ENCODE results near the gene TRMT6. TPM values are rescaled to one million over a fixed set of nuclear protein-coding genes. Genes with fewer than 3 reads are reported as not detected.

TRMT6 gene
- total and polyA plus RNA-seq, 4 donors, result 3.1 to 6.2 (median 4.0) TPM

GRCh38 chr20:5977975-5978374, 27.6 kb upstream of the TRMT6 start (continued):
- no peak for TF ChIP-seq GABPA (IDR thresholded peaks at IDR 0.05 in 1 of 2, conservative IDR thresholded peaks at IDR 0.05 in 1 of 2)
- TF ChIP-seq TAF1 (conservative IDR thresholded peaks at IDR 0.05), result no peak

DNA sequence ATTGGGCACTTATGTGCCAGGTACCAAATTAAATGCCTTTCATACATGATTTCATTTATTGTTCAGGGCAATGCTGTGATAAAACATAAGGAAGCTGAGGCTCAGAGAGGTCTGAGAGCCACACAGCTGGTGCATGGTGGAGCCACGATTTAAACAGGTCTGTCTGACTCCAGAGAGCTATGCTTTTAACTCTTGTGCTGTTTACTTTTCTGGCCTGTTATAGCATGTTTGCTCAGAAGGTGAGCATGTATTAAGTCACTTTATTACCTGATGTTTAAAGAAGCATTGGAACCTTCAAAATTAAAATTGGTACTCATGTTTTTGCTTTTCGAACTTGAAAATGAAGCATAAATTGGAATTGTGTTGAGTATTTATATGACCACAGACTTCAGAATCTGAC, 26.9 kb upstream of the TRMT6 start:
- no peaks in the 10 kb centered on the region for H3K27me3 ChIP-seq (ENCODE audit: control insufficient read depth in 4 of 4, insufficient read depth in 4 of 4, low read length in 3 of 4)
- no peak overlapping the region for H3K27ac ChIP-seq (ENCODE audit: low read depth in 1 of 2, low read length in 2 of 2)
- H3K9ac ChIP-seq (ENCODE audit: low read depth in 1 of 2, low read length in 2 of 2), result no peak overlapping the region
- no peak for DNase-seq (ENCODE audit: low spot score)
- peaks cover 0 to 2% (median 2%) of the 10 kb centered on the region in 4 donors for H3K36me3 ChIP-seq (ENCODE audit: control insufficient read depth in 4 of 4, insufficient read depth in 3 of 4, low read depth in 1 of 4, low read length in 3 of 4)
- TF ChIP-seq JUND (IDR thresholded peaks at IDR 0.05) (no peak), YY1 (IDR thresholded peaks at IDR 0.05) (no peak), HNF4G (IDR thresholded peaks at IDR 0.05) (no peak)
- H3K9me3 ChIP-seq (ENCODE audit: control insufficient read depth in 4 of 4, low read length in 3 of 4), result no peaks in the 10 kb centered on the region
- H3K4me1 ChIP-seq (ENCODE audit: control insufficient read depth in 4 of 4, insufficient read depth in 4 of 4, low read length in 3 of 4), result peaks cover 3 to 17% (median 11%) of the 10 kb centered on the region in 4 donors
- no peak overlapping the region for H3K4me3 ChIP-seq (ENCODE audit: low read depth in 1 of 3, low read length in 3 of 3)
- WGBS, result 69% methylated on average over 2 of the region's 2 CpGs

- no peak overlapping the region for H3K4me3 ChIP-seq (ENCODE audit: low read depth in 1 of 3, low read length in 3 of 3)
- H3K4me1 ChIP-seq (ENCODE audit: control insufficient read depth in 4 of 4, insufficient read depth in 4 of 4, low read length in 3 of 4), result peaks cover 3 to 11% (median 8%) of the 10 kb centered on the region in 4 donors
- H3K9me3 ChIP-seq (ENCODE audit: control insufficient read depth in 4 of 4, low read length in 3 of 4), result no peaks in the 10 kb centered on the region
- 91% methylated on average over 2 of the region's 2 CpGs for WGBS
- no peak for DNase-seq (ENCODE audit: low spot score)
- no peaks in the 10 kb centered on the region for H3K27me3 ChIP-seq (ENCODE audit: control insufficient read depth in 4 of 4, insufficient read depth in 4 of 4, low read length in 3 of 4)
- no peak overlapping the region for H3K9ac ChIP-seq (ENCODE audit: low read depth in 1 of 2, low read length in 2 of 2)
- TF ChIP-seq, protein P1, sequence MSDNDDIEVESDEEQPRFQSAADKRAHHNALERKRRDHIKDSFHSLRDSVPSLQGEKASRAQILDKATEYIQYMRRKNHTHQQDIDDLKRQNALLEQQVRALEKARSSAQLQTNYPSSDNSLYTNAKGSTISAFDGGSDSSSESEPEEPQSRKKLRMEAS (IDR thresholded peaks at IDR 0.05), result no peak
- TF ChIP-seq HNF4A (conservative IDR thresholded peaks at IDR 0.05) (no peak), REST (IDR thresholded peaks at IDR 0.05) (no peak), FOXA1 (IDR thresholded peaks at IDR 0.05) (no peak), GABPA (IDR thresholded peaks at IDR 0.05 in 1 of 2, conservative IDR thresholded peaks at IDR 0.05 in 1 of 2) (no peak), HNF4G (IDR thresholded peaks at IDR 0.05) (no peak), TAF1 (conservative IDR thresholded peaks at IDR 0.05) (no peak), RXRA (IDR thresholded peaks at IDR 0.05) (no peak), ZBTB33 (IDR thresholded peaks at IDR 0.05) (no peak), NR2F2 (IDR thresholded peaks at IDR 0.05) (no peak), YY1 (IDR thresholded peaks at IDR 0.05) (no peak)
- TF ChIP-seq, protein P2, sequence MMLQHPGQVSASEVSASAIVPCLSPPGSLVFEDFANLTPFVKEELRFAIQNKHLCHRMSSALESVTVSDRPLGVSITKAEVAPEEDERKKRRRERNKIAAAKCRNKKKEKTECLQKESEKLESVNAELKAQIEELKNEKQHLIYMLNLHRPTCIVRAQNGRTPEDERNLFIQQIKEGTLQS (IDR thresholded peaks at IDR 0.05), result no peak
- H3K27ac ChIP-seq (ENCODE audit: low read depth in 1 of 2, low read length in 2 of 2), result no peak overlapping the region
- H3K36me3 ChIP-seq (ENCODE audit: control insufficient read depth in 4 of 4, insufficient read depth in 3 of 4, low read depth in 1 of 4, low read length in 3 of 4), result peaks cover 0 to 2% (median 2%) of the 10 kb centered on the region in 4 donors
These were observed 25.4 kb upstream of the TRMT6 start for GRCh38 chr20:5975778-5976177.
